Sigmoid colon (tissue), 7 donors: Measurements from ENCODE around the gene SAMD4A. TPM values are rescaled to one million over a fixed set of nuclear protein-coding genes. Genes with fewer than 3 reads are reported as not detected.

Experiments used
- DNase-seq: peaks from one replicate; pipeline ENCODE4 v3.0.0-alpha.2; 2019
- H3K27ac ChIP-seq, 4 donors: fragments of 200-600 bp; sonication (generic); one replicate each; pipeline ENCODE4 v1.5.1; 2016 to 2019; ENCODE audit warnings: mild to moderate bottlenecking in 1 of 4
- H3K27me3 ChIP-seq, 3 donors: fragments of 200-600 bp; sonication (generic); one replicate each; pipeline ENCODE4 v1.5.1; 2019; ENCODE audit warnings: mild to moderate bottlenecking in 1 of 3
- H3K36me3 ChIP-seq, 4 donors: fragments of 200-600 bp; sonication (generic); one replicate each; pipeline ENCODE4 v1.5.1; 2016 to 2019
- H3K4me1 ChIP-seq, 4 donors: fragments of 200-600 bp; sonication (generic); one replicate each; pipeline ENCODE4 v1.5.1; 2017 to 2019
- H3K4me3 ChIP-seq, 4 donors: fragments of 200-600 bp; sonication (generic); one replicate each; pipeline ENCODE4 v1.5.1; 2017 to 2019; ENCODE audit warnings: mild to moderate bottlenecking in 2 of 4, moderate library complexity in 1 of 4
- H3K9me3 ChIP-seq, 4 donors: fragments of 200-600 bp in 3 of 4; sonication (generic) in 3 of 4; one replicate each; pipeline versions ENCODE4 v1.5.1 to v1.6.1; 2013 to 2019
- CTCF ChIP-seq, 4 experiments: fragments of 450-650 bp in 3 of 4; fragments of 200-600 bp in 1 of 4; IDR thresholded peaks; one replicate each; pipeline ENCODE4 v1.5.1; 2016 to 2019; ENCODE audit warnings: antibody characterized with exemption in 4 of 4, mild to moderate bottlenecking in 3 of 4, moderate library complexity in 2 of 4
- EP300 ChIP-seq, 4 donors: sonication (generic); formaldehyde crosslinking; IDR thresholded peaks; one replicate each; pipeline ENCODE4 v1.6.1; 2017; ENCODE audit warnings: antibody characterized with exemption in 4 of 4
- POLR2A ChIP-seq, 2 donors: fragments of 450-650 bp; IDR thresholded peaks; one replicate each; pipeline ENCODE4 v1.6.1; 2016; ENCODE audit warnings: antibody characterized with exemption in 2 of 2, mild to moderate bottlenecking in 2 of 2, moderate library complexity in 2 of 2
- POLR2AphosphoS5 ChIP-seq, 4 donors: sonication (generic); formaldehyde crosslinking; IDR thresholded peaks; one replicate each; pipeline ENCODE4 v1.6.1; 2017; ENCODE audit warnings: antibody characterized with exemption in 4 of 4
- WGBS, 2 donors: extraction: QIAGEN DNeasy Blood & Tissue Kit; methylation state at CpG; one replicate each; pipeline ENCODE4 v1.1.7; 2013; 5-methylcytosine and 5-hydroxymethylcytosine counted together
- intact Hi-C: fragments of 100-400 bp; cut with DNase I; formaldehyde crosslinking; loops from one replicate; pipeline ENCODE4 v1.15.1; 2023
- polyA plus RNA-seq, 3 donors: library from polyadenylated mRNA; stranded (reverse); fragments of 200-250 nt; gene quantifications; one replicate each; pipeline ENCODE4 v1.2.3, GENCODE V29; 2013
- total RNA-seq, 4 donors: library from RNA; depleted of rRNA; stranded (reverse); fragments of >200 nt; gene quantifications; one replicate each; pipeline ENCODE4 v1.1.0, GENCODE V29; 2016
- donor health status: healthy with polysubstance abuse.
- donor health status: Bipolar disorder and iron deficiency.
- donor health status: healthy.

SAMD4A gene
- total and polyA plus RNA-seq, 7 donors: 4.2 to 135 (median 79.8) TPM

GRCh38 chr14:54727929-54728328 lies 161.0 kb downstream of the SAMD4A start:
- no peaks in the 10 kb centered on the region for H3K27me3 ChIP-seq
- H3K4me1 ChIP-seq: peaks cover 0 to 48% (median 42%) of the 10 kb centered on the region in 4 donors
- no peaks in the 10 kb centered on the region for H3K9me3 ChIP-seq
- TF ChIP-seq POLR2A (IDR thresholded peaks at IDR 0.05) (no peak), EP300 (IDR thresholded peaks at IDR 0.05) (peak; percentile 55 to 90 (median 74)), POLR2AphosphoS5 (IDR thresholded peaks at IDR 0.05) (peak; percentile 50 to 73 (median 68))
- H3K36me3 ChIP-seq: no peaks in the 10 kb centered on the region
- intact Hi-C loops: loop anchor here (5.0 kb wide), 1 partner anchor 41 kb away; no protein-coding TSS in a partner anchor
- DNase-seq: peak; percentile 86
- H3K27ac ChIP-seq: peak overlapping the region in 3 of 4 donors; percentile 72 to 84 (median 79)
- H3K4me3 ChIP-seq: peak overlapping the region in 1 of 4 donors; percentile 7
- WGBS, 2 donors: 65 to 67% methylated on average over 7 of the region's 7 CpGs

DNA sequence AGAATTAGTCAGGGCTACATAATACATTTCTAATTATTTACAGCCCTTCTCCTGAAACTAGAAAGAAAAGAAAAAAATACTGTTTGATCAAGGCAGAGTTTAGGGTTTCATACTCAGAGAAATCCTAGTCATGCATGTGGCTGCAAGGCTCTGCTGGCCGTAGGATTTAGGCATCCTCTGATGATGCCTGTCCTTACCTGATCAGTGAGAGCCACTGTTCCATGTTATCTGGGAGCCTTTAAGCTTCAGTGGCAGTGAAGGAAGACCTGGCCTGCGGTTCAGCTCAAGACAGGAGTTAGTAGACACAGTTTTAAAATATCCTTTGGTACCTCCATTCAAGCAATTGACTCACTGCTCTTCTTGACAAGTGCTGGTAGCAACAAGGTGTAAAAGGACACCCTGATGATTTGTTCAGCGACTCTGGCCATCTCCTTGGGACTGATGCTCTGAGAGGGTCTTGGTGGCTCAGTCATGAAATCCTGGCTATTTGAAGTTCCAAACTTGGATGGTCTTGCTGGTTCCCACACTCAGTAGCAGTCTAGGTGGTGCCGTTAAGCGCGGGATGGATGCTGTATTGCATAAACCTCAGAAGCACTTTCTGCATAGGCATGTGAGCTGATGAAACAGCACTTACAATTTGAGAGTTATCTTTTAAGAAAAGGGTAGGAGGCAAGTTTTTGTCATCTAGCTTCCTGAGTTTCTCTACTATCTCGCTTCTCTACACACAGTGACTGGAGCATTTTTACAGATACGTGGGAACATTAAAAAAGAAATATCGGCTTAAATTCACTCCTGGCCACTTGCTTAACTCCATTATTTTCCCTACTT lies 162.0 kb downstream of the SAMD4A start:
- no peaks in the 10 kb centered on the region for H3K9me3 ChIP-seq
- intact Hi-C loops: loop anchor here (5.0 kb wide), 1 partner anchor 42 kb away; no protein-coding TSS in a partner anchor
- H3K36me3 ChIP-seq: no peaks in the 10 kb centered on the region
- DNase-seq: no peak
- TF ChIP-seq POLR2AphosphoS5 (IDR thresholded peaks at IDR 0.05): peak in 1 of 4 donors; percentile 25
- TF ChIP-seq POLR2A (IDR thresholded peaks at IDR 0.05): no peak
- no peak overlapping the region for H3K4me3 ChIP-seq
- peaks cover 0 to 50% (median 43%) of the 10 kb centered on the region in 4 donors for H3K4me1 ChIP-seq
- peak overlapping the region in 3 of 4 donors; percentile 72 to 84 (median 79) for H3K27ac ChIP-seq
- no peaks in the 10 kb centered on the region for H3K27me3 ChIP-seq
- WGBS, 2 donors: 94 to 96% methylated on average over 9 of the region's 9 CpGs

GRCh38 chr14:54730156-54730961 lies 163.4 kb downstream of the SAMD4A start:
- intact Hi-C loops: loop anchor here (2.0 kb wide), 1 partner anchor 42 kb away; no protein-coding TSS in a partner anchor
- 24 to 52% methylated on average over 6 of the region's 6 CpGs for WGBS, 2 donors
- H3K9me3 ChIP-seq: no peaks in the 10 kb centered on the region
- no peaks in the 10 kb centered on the region for H3K36me3 ChIP-seq
- H3K27me3 ChIP-seq: no peaks in the 10 kb centered on the region
- no peak for DNase-seq
- peak overlapping the region in 1 of 4 donors; percentile 14 for H3K4me3 ChIP-seq
- peaks cover 0 to 64% (median 55%) of the 10 kb centered on the region in 4 donors for H3K4me1 ChIP-seq
- H3K27ac ChIP-seq: peak overlapping the region; percentile 52 to 84 (median 72)
- no peak for TF ChIP-seq POLR2A (IDR thresholded peaks at IDR 0.05)
- TF ChIP-seq CTCF (IDR thresholded peaks at IDR 0.05): no peak
- no peak for TF ChIP-seq EP300 (IDR thresholded peaks at IDR 0.05)
- peak in 2 of 4 donors; percentile 36 to 39 for TF ChIP-seq POLR2AphosphoS5 (IDR thresholded peaks at IDR 0.05)

DNA sequence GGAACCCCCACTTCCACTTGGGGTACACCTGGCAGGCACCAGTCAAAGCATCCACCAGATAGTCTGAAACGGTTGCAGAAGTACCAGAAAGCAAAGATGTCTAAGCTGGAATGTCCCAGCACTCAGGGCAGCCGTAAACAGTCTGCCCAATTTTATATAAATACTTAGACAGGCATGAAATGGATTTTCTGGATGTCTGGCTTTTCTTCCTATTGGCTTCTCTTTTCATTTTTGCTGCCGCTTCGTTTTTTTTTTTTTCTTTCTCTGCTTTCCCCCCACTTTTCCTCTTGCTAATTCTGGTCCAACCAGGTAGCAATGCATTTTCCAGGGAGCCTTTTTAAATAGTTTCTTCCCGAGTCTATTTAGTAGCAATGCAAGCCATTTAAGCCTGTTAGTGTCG lies 168.0 kb downstream of the SAMD4A start:
- WGBS, 2 donors: 83 to 86% methylated on average over 6 of the region's 6 CpGs
- no peak for DNase-seq
- H3K9me3 ChIP-seq: no peaks in the 10 kb centered on the region
- TF ChIP-seq POLR2A (IDR thresholded peaks at IDR 0.05) (no peak), EP300 (IDR thresholded peaks at IDR 0.05) (no peak), CTCF (IDR thresholded peaks at IDR 0.05) (no peak), POLR2AphosphoS5 (IDR thresholded peaks at IDR 0.05) (no peak)
- H3K27me3 ChIP-seq: no peaks in the 10 kb centered on the region
- H3K36me3 ChIP-seq: no peaks in the 10 kb centered on the region
- no peak overlapping the region for H3K4me3 ChIP-seq
- intact Hi-C loops: no loop called here
- H3K4me1 ChIP-seq: peaks cover 0 to 59% (median 51%) of the 10 kb centered on the region in 4 donors
- peak overlapping the region; percentile 27 to 65 (median 42) for H3K27ac ChIP-seq

- no peaks in the 10 kb centered on the region for H3K27me3 ChIP-seq
- H3K4me3 ChIP-seq: no peak overlapping the region
- WGBS, 2 donors: 80 to 88% methylated on average over 3 of the region's 3 CpGs
- H3K9me3 ChIP-seq: no peaks in the 10 kb centered on the region
- intact Hi-C loops: no loop called here
- no peaks in the 10 kb centered on the region for H3K36me3 ChIP-seq
- no peak for TF ChIP-seq CTCF (IDR thresholded peaks at IDR 0.05)
- TF ChIP-seq POLR2A (IDR thresholded peaks at IDR 0.05): no peak
- no peak for TF ChIP-seq POLR2AphosphoS5 (IDR thresholded peaks at IDR 0.05)
- TF ChIP-seq EP300 (IDR thresholded peaks at IDR 0.05): no peak
- peaks cover 0 to 55% (median 46%) of the 10 kb centered on the region in 4 donors for H3K4me1 ChIP-seq
- no peak for DNase-seq
- H3K27ac ChIP-seq: peak overlapping the region; percentile 27 to 65 (median 42)
Measured at GRCh38 chr14:54735424-54735823, 168.5 kb downstream of the SAMD4A start.
